Activated CD4-positive, CD25-positive, alpha-beta regulatory T cell treated with anti-CD3 and anti-CD28 coated beads, Interleukin-2, amount 50 U/mL, for 24 hours (primary cell): ENCODE results near the gene POU3F3.

Source experiments
- ATAC-seq, 2 donors: fragments of 150-1000 bp; cut with Tn5 transposase; one replicate each; pipeline ENCODE4 v1.10.0; 2021; ENCODE audit warnings: mild to moderate bottlenecking in 1 of 2, moderate library complexity in 1 of 2

The POU3F3 gene

DNA sequence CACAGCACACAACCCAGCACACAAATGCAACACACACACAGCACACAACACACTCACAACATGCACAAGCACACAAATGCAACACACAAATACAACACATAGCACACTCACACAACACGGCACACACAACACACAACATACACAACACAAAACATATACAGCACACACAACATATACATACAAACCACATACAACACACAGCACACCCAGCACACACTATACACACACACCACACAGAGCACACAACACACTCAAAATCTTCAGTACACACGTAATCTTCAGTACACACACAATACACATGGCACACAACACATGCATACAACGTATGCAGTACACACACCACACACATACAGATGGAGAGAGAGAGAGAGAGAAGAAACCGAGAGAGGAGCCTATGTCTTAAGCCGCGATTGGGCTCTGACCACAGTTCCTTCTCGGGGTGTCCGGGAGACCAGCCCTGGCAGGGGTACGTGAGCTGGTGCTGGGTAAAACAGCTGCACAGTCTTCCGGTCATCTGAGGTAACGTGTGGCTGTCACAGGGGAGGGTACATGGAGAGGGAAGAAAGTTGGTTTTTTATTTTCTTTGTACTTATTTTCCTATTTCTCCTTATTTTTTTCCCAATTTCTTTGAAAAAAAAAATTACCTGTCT, 25.1 kb downstream of the POU3F3 start:
- no peak for ATAC-seq

DNA sequence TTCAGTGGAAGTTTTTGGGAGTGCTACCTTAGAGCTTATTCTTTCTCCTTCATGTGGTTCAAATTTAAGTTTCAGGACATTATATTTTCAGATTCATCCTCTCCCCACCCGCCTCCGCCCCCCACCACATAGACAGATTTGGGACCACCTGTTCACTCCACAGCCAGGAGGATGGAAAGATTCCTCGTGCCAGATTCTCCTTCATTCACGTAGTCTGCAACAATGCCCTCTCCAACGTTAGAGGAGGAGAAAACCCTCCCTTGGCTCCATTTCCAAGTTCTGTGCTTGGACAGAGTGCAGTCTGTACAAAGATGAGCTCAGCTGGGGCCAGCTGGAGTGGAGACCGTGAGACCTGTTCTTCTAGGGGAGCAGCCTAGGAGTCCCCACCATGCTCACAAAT, 26.2 kb downstream of the POU3F3 start:
- no peak for ATAC-seq

DNA sequence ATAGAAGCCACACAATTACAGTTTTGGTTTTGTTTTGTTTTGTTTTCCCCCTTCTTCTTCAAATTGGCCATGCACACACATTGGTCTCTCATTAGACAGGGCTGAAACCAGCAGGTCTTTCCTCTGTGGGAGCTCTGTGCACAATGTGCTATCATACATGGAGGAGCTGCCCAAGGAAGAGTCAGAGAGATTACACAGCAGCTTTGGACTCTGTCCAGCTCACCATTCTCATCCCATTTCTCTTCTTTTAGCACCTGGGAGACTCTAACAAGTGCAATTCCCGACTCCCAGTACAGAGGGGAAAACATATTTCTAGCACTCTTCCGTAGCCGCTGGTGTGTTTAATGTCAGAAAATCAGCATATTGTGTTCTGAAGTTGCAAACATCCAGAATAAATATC, 29.4 kb downstream of the POU3F3 start:
- no peak for ATAC-seq

DNA sequence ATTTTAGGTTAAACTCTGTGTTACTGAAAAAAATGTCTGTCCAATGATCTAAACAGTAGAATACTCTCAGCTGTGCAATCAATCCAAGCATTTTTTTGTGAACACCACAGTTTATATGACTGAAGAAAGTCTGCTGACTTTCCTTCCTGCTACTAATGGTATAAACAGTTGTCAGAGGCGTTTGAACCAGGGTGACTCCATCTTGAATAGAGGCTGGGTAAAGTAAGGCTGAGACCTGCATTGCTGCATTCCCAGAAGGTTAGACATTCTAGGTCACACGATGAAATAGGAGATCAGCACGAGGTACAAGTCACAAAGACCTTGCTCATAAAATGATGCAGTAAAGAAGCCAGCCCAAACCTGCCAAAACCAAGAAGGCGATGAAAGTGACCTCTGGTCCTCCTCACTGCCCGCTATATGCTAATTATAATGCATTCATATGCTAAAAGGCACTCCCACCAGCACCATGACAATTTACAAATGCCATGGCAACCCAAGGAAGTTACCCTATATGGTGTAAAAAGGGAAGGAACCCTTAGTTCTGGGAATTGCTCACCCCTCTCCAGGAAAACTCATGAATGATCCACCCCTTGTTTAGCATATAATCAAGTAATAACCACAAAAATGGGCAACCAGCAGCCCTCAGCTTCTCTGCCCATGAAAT, 31.3 kb downstream of the POU3F3 start:
- ATAC-seq, result no peak

DNA sequence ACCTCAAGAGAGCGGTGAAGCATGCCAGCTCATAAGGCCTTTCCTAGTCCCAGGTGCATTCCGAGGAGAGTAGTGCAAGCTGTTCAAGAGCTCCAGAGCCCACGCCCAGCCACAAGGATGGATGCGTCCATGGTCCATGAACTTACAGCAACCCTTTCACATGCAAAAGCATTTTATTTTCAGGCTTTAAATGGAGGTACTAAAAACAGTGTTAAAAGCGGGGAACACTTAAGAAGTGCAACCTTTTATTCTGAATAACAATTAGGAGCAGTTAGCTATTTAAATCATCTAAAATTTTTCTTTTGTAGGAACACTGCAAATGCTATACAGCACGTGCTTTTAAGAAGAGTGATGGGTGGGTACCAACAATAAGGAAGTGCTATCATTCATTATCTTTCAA, 33.8 kb downstream of the POU3F3 start:
- ATAC-seq, result no peak

DNA sequence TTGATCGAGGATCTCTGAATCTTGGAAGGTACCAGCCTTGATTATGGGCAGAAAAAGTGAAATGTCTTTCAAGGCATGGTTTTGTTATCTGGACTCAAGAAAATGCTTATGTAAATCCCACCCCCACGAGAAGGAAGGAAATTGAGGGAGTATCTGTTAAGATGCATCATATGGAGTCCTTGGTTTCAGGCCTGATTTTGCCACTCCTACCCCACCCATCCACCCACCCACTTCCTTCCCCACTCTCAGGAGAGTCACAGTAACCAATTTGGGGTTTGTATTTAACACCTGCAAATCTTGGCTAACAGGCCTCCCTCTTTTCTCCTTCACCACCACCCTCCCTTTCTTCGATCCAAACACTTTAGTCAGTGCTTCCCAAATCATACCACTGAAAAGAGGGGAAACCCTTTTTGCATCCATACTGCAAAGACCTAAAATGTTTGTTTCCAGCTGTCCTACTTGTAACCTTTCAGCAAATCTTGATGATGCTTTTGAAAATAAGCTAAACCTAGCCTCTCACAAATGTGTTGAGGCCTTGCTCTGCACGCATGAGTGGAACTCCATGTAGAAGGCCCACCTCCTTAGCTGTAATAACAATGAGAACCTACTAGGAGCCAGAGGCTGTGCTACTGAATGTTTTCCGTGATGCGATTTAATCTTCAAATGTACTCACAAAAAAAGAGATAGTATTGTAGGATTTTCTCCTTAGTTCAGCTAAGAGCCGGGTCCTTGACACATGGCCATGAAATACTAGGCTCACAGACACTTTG, 34.8 kb downstream of the POU3F3 start:
- ATAC-seq, result no peak

DNA sequence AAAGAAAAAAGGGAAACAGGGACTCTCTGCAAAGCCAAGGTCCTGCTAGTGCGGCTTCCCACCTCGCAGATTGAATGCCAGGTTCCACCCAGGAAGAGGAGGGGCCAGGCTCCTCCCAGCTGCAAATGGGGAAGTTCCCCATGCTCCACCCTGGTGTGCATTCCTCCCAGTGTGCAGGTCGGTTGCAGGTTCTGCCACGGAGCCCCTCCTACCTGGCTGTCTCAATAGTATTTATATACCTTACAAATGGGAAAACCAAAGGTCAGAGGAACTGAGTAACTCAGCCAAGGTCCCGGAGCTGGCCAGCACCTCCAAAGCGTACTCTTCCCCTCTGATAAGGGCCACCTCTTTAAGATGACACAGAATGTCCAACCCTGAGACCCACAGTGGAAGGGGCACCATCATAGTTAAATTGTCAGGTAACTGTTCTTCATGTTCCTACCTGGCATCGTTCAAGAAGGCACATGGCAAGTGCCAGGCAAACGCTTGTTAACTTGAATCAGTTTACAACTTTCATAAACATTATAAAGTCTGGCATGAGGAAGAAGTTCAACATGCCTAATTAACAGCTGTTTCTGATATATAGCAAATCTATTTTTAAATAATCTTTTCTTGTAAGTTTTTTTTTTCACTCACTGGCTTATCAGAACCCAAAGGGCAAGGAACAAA, 35.5 kb downstream of the POU3F3 start:
- no peak for ATAC-seq

DNA sequence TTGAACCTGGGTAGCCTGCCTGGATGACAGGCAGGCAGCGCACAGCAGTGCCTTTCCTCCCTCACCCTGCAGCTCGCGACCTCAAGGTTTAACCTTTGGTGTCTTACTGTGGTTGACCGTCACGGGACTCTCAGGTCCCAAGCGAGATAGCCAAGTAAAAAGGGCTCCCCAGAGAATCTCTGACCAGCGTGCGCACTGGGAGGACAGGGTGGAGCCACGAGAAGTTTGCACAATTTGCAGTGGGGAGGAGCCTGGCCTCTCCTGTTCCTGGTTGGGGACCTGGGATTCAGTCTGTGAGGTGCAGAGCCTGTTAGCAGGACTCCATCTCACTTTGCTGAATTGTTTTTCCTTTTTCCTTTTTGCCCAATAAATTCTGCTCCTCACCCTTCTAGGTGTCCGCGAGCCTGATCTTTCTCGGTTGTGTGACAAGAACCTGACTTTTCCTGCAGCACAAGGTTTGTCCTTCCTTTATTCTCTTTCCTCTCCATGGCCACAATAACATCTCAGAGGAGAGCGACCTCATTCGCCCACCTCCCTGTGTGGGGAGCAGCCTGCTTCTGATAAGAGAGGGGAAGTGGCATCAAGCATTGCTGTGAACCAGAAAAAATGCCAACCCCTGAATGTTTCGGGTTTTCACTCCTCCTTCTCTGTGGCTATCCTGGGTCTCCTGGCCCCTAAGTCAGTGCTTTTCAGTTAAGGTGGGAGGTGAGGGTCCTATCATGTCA, 36.2 kb downstream of the POU3F3 start:
- ATAC-seq, result no peak

DNA sequence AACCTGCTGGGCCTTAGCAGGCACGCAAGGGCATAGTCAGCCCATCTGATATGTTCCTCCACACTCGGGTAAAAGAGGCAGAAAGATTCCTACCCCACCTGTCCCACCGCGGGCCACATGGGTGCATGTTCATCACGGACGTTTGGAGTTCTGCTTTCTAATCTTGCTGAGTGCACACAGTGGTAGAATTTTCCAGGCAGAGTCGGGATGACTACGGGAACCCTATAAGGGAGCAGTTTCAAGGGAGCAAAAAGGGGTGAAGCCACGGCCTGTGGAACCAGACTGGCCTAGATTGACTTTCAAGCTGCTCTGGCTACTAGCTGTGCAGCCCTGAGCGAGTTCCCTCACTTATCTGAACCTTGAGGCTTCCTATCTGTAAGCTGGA, 36.8 kb downstream of the POU3F3 start:
- ATAC-seq, result no peak

DNA sequence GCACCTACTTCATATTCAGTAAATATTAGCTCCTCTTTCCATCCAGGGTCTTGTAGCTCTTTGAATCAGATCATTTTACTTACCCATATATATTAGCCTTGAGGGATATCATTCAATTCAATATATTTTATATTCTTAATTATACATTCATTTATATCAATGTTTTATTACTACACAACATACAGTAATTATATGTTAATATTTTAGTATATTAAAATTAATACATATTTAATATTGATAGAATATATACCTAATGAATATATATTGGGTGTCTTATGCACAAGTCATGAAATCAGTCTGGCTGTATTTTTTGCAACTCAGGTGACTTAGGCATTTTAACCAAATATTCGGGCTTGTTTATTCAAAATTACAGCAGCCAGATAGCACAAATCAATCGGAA, 37.2 kb downstream of the POU3F3 start:
- ATAC-seq, result no peak

DNA sequence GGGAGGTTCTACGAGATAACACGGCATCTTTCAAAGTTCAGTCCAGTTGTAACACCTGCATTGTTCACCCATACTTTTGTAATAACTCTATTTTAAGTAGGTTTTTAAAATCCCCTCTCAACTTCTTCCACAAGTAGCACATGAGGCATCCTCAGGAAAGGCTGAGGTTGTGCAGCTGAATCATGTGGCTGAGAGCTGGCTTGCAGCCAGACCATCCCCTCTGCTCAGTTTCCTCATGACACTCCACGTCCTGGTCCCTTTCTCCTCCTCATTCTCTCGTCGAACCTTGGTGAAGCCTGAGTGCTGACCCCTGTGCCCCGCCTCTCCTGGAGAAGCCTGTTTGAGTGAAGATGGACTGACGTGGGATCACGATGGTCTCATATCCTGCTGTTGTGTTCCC, 42.5 kb downstream of the POU3F3 start:
- ATAC-seq, result no peak

DNA sequence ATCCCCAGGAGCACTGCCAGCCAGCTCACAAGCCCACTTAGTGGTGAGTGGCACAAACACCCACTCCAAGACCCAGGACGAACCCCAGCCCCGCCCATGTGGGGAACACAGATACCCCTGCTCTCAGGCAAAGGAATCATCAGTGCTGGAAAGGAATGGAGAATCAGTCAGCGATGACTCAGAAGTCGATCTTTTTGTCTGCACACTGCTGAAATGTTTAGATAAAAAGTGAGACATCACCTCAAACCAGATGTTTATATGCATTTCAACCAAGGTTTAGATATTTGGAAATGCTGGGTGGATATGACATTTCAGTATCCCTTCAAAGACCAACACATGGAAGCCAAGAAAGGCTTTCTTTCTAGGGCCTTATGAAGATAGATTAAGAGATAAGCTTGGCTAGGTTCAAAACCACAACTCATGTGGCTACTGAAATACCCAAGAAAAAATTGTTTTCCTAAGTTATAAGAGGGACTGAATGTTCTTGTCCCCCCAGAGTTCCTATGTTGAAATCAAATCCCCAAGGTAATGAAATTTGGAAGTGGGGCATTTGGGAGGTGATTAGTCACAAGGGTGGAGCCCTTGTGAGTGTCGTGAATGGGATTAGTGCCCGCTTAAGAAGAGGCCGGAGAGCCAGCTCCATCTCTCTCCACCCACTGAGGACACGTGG, 43.7 kb downstream of the POU3F3 start:
- ATAC-seq, result no peak

DNA sequence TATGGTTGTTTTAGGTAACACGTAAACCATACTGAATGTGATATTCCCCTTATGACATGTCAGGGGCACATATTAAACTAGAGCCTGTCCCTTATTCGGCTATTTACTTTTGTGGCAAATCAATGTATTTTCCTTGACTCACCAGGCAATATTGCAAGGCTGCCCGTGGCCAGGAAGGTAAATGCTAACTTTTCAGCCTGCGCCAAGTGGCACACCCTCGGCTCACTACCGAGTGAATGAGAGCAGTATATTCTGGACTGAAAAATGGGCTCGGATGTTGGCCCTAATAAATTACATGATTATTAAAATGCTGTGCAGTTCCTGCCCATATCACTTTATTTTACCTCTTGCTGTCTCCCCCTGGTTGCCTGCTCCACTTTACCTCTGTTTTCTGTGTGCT, 46.7 kb downstream of the POU3F3 start:
- no peak for ATAC-seq

DNA sequence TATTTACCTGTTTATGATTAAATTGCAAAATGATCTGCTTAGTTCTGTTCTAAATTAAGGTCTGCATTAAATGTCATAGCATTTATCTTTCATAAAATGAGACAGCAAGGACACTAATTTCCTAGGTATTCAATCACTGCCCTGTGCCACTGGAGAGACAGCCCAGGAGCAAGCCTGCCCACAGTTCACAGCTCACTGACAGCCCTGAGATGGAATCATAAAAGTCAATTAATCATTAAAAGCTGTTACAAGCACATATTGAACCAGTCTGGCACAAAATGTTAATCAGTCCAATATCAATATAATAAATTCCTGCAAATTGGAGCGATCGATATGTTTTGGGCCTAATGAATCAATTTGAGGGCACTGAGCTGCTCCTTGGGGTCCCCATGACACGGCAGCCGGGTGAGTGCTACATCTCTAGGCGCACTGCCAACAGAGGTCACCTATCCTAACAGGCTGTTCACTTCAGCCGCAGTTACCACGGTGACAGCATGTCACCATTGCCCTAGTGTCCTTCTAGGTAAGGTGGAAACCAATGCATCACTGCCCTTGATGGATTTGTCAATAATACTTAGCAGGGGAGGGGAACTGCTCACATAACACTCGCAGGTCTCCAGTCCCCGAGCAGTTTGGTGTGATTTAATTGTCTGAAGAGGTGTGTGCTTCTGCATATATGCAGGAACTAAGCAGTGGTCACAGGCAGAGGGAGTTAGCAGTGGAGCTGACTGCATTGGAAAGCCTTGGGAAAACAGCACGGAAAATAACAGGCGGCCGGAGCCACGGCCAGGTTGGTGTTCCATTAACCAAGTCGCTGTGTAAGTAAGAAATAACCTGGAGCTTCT, 47.3 kb downstream of the POU3F3 start:
- ATAC-seq, result no peak

DNA sequence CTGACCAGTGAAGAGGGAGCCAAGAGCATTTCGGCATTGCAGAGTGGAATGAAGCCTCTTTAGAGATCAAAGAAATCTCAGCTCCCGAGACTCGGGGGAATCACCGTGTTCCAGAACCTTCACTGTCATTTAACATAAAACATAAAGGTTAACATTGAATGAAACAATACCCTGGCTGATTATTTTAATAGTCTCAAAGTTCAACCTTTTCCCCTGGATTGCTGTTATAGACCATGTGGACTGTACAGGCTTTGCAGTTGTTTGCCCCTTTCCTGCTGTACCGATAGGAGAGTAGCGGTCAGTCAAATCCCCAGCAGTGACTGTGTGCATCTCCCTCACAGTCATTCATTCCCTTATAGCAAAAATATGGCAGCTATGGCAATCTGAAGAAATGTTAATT, 48.4 kb downstream of the POU3F3 start:
- ATAC-seq, result no peak
